CD4-positive, alpha-beta T cell treated with Interleukin-15 for 1 hour (primary cell): ENCODE data around the gene ATXN7L1.

Experiments
- DNase-seq: peaks from one replicate; pipeline ENCODE4 v3.0.0-alpha.2; 2020

Gene ATXN7L1

GRCh38 chr7:105822806-105823205 lies 53.6 kb downstream of the ATXN7L1 start:
- no peak for DNase-seq

- DNase-seq = no peak
Measured at GRCh38 chr7:105821527-105821926, 54.9 kb downstream of the ATXN7L1 start.

GRCh38 chr7:105820363-105821066 lies 55.9 kb downstream of the ATXN7L1 start:
- DNase-seq = no peak

- no peak for DNase-seq
Measured at GRCh38 chr7:105819559-105819958, 56.8 kb downstream of the ATXN7L1 start.

- DNase-seq = no peak
Measured at GRCh38 chr7:105816954-105817615, 59.3 kb downstream of the ATXN7L1 start.

- no peak for DNase-seq
Measured at GRCh38 chr7:105816266-105816843, 60.0 kb downstream of the ATXN7L1 start.

- no peak for DNase-seq
Measured at GRCh38 chr7:105815576-105815975, 60.8 kb downstream of the ATXN7L1 start.

- no peak for DNase-seq
Measured at GRCh38 chr7:105814481-105814880, 61.9 kb downstream of the ATXN7L1 start.

GRCh38 chr7:105811189-105811847 lies 65.1 kb downstream of the ATXN7L1 start:
- no peak for DNase-seq

GRCh38 chr7:105810556-105810955 lies 65.8 kb downstream of the ATXN7L1 start:
- no peak for DNase-seq

- peak; percentile 80 for DNase-seq
Measured at GRCh38 chr7:105808703-105809590, 67.5 kb downstream of the ATXN7L1 start.

GRCh38 chr7:105808209-105808608 lies 68.2 kb downstream of the ATXN7L1 start:
- DNase-seq = no peak

GRCh38 chr7:105807448-105807762 lies 69.0 kb downstream of the ATXN7L1 start:
- DNase-seq = no peak

GRCh38 chr7:105806592-105807447 lies 69.6 kb downstream of the ATXN7L1 start:
- DNase-seq = peak; percentile 61

GRCh38 chr7:105805447-105806019 lies 70.9 kb downstream of the ATXN7L1 start:
- DNase-seq = no peak

GRCh38 chr7:105803429-105803736 lies 73.0 kb downstream of the ATXN7L1 start:
- no peak for DNase-seq

GRCh38 chr7:105802604-105803428 lies 73.6 kb downstream of the ATXN7L1 start:
- DNase-seq = no peak

- no peak for DNase-seq
Measured at GRCh38 chr7:105800849-105801534, 75.4 kb downstream of the ATXN7L1 start.

GRCh38 chr7:105800442-105800841 lies 76.0 kb downstream of the ATXN7L1 start:
- DNase-seq = no peak

- no peak for DNase-seq
Measured at GRCh38 chr7:105799677-105800076, 76.7 kb downstream of the ATXN7L1 start.
